Measurements from ENCODE around the gene AP5S1. TPM values are rescaled to one million over a fixed set of nuclear protein-coding genes. Genes with fewer than 3 reads are reported as not detected.

Gene AP5S1
- total RNA-seq, 4 donors from 2014 or later, result under 0.01 to 18.6 (median 9.5) TPM

- TF ChIP-seq POLR2A (IDR thresholded peaks at IDR 0.05), result no peak
- TF ChIP-seq CTCF (IDR thresholded peaks at IDR 0.05), result no peak
- Histone ChIP-seq H3K9me3 (no peaks in the 10 kb centered on the region), H3K36me3 (peaks cover 0 to 1% of the 10 kb centered on the region in 2 donors)
These were observed 42.0 kb downstream of the AP5S1 start for GRCh38 chr20:3862333-3862732.

DNA sequence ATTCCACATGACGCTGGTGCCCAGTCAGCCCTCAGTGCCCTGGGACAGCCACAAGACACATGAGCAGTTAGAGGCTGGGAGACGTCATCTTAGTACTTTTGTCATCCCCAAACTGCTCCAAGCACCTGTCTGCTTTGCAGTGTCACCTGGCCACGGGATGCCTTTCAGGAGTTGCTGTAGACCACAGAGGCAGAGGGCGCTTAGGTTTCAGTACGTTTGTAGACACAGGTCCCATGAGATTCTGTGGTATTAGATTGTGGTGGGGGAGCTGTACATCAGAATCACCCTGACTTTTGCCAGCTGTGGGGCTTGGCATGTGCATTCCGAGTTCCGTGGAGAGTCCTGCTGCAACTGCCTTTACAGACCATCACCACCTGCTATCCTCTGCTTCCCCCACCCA lies 43.0 kb downstream of the AP5S1 start:
- Histone ChIP-seq H3K36me3 (peaks cover 0 to 1% of the 10 kb centered on the region in 2 donors), H3K27ac (no peak overlapping the region), H3K4me3 (no peak overlapping the region), H3K4me1 (no peaks in the 10 kb centered on the region), H3K9me3 (no peaks in the 10 kb centered on the region), H3K27me3 (no peaks in the 10 kb centered on the region)
- no peak for DNase-seq
- TF ChIP-seq CTCF (IDR thresholded peaks at IDR 0.05) (no peak), POLR2A (IDR thresholded peaks at IDR 0.05) (no peak)
- intact Hi-C loops (cut with DNase I; ENCODE audit: low total_unique reads), result no loop called here

More at GRCh38 chr20:3862333-3862732, 42.0 kb downstream of the AP5S1 start:
- Histone ChIP-seq H3K4me3 (no peak overlapping the region), H3K4me1 (no peaks in the 10 kb centered on the region), H3K27me3 (no peaks in the 10 kb centered on the region), H3K27ac (no peak overlapping the region)
- no peak for DNase-seq
- intact Hi-C loops (cut with DNase I; ENCODE audit: low total_unique reads), result no loop called here

GRCh38 chr20:3864518-3864917 lies 44.2 kb downstream of the AP5S1 start:
- Histone ChIP-seq H3K27me3 (no peaks in the 10 kb centered on the region), H3K9me3 (no peaks in the 10 kb centered on the region), H3K4me3 (no peak overlapping the region), H3K27ac (no peak overlapping the region), H3K4me1 (no peaks in the 10 kb centered on the region), H3K36me3 (peaks cover 0 to 1% of the 10 kb centered on the region in 2 donors)
- intact Hi-C loops (cut with DNase I; ENCODE audit: low total_unique reads), result no loop called here
- TF ChIP-seq CTCF (IDR thresholded peaks at IDR 0.05) (no peak), POLR2A (IDR thresholded peaks at IDR 0.05) (no peak)
- peak in 1 of 2 donors; percentile 33 for DNase-seq

- Histone ChIP-seq H3K4me3 (no peak overlapping the region), H3K27me3 (no peaks in the 10 kb centered on the region), H3K27ac (no peak overlapping the region), H3K4me1 (no peaks in the 10 kb centered on the region), H3K9me3 (no peaks in the 10 kb centered on the region), H3K36me3 (peaks cover 0 to 1% of the 10 kb centered on the region in 2 donors)
- intact Hi-C loops (cut with DNase I; ENCODE audit: low total_unique reads), result no loop called here
- no peak for DNase-seq
- no peak for TF ChIP-seq POLR2A (IDR thresholded peaks at IDR 0.05)
- TF ChIP-seq CTCF (IDR thresholded peaks at IDR 0.05), result no peak
These were observed 45.0 kb downstream of the AP5S1 start for GRCh38 chr20:3865152-3865886.

DNA sequence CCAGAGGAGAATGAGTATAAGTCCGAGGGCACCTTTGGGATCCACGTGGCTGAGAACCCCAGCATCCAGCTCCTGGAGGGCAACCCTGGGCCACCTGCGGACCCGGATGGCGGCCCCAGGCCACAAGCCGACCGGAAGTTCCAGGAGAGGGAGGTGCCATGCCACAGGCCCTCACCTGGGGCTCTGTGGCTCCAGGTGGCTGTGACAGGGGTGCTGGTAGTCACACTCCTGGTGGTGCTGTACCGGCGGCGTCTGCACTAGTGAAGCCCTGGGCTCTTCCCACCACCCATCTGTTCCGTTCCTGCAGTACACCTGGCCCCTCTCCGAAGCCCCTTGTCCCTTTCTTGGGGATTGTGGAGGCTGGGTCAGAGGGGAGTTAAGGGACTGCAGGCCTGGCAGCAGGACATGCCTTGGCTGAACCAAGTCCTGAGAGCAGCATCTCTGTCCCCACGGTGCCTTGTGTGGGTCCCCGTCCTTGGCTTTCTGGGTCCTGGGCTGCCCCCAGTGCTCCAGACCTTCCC lies 45.6 kb downstream of the AP5S1 start:
- no peak overlapping the region for H3K4me3 ChIP-seq
- no peak for TF ChIP-seq POLR2A (IDR thresholded peaks at IDR 0.05)
- TF ChIP-seq CTCF (IDR thresholded peaks at IDR 0.05), result no peak
- H3K9me3 ChIP-seq, result no peaks in the 10 kb centered on the region
- no peak overlapping the region for H3K27ac ChIP-seq
- intact Hi-C loops (cut with DNase I; ENCODE audit: low total_unique reads), result no loop called here
- peaks cover 0 to 1% of the 10 kb centered on the region in 2 donors for H3K36me3 ChIP-seq
- no peaks in the 10 kb centered on the region for H3K4me1 ChIP-seq
- DNase-seq, result no peak
- H3K27me3 ChIP-seq, result no peaks in the 10 kb centered on the region

Measured in uterus (tissue), 4 donors.